Right lung (tissue), 5 donors: ENCODE data around the gene SPAG8. TPM values are rescaled to one million over a fixed set of nuclear protein-coding genes. Genes with fewer than 3 reads are reported as not detected.

Experiments
- DNase-seq, 2 donors: peaks; one replicate each; pipeline ENCODE4 v3.0.0-alpha.2; 2013
- polyA plus RNA-seq, 5 donors: library from polyadenylated mRNA; unstranded; fragments of 120-200 nt; gene quantifications; one replicate each; pipeline versions ENCODE4 v1.2.1 to v1.2.3, GENCODE V29; 2013; ENCODE audit warnings: inconsistent platforms in 1 of 5, low replicate concordance in 1 of 5; ENCODE audit not compliant: insufficient read length in 5 of 5, insufficient read depth in 1 of 5

The SPAG8 gene
- polyA plus RNA-seq, 5 donors = 8.7 to 12.5 (median 10.7) TPM

- DNase-seq = no peak
Observed at GRCh38 chr9:35813434-35814105, 1.5 kb upstream of the SPAG8 start.

- DNase-seq = no peak
Observed at GRCh38 chr9:35811381-35812024, 559 bp downstream of the SPAG8 start.

- DNase-seq = no peak
Observed at GRCh38 chr9:35810122-35810521, 1.9 kb downstream of the SPAG8 start.

GRCh38 chr9:35808433-35808832 is 3.6 kb downstream of the SPAG8 start:
- DNase-seq = no peak

GRCh38 chr9:35806101-35806500 is 6.0 kb downstream of the SPAG8 start:
- DNase-seq = no peak

GRCh38 chr9:35801328-35802128 is 10.5 kb downstream of the SPAG8 start:
- DNase-seq = no peak

- DNase-seq = no peak
Observed at GRCh38 chr9:35800530-35800929, 11.5 kb downstream of the SPAG8 start.

- no peak for DNase-seq
Observed at GRCh38 chr9:35798658-35799374, 13.2 kb downstream of the SPAG8 start.

- DNase-seq = no peak
Observed at GRCh38 chr9:35797311-35798109, 14.6 kb downstream of the SPAG8 start.

- DNase-seq = no peak
Observed at GRCh38 chr9:35795695-35796094, 16.4 kb downstream of the SPAG8 start.

GRCh38 chr9:35793461-35793860 is 18.6 kb downstream of the SPAG8 start:
- no peak for DNase-seq

- DNase-seq = no peak
Observed at GRCh38 chr9:35792826-35793225, 19.2 kb downstream of the SPAG8 start.

GRCh38 chr9:35792024-35792813 is 19.8 kb downstream of the SPAG8 start:
- no peak for DNase-seq

GRCh38 chr9:35791297-35791921 is 20.7 kb downstream of the SPAG8 start, which contains the start of gene NPR2:
Gene NPR2, plus strand, starts transcription at chr9:35791591. Its CDS starts 818 bp downstream, at chr9:35792409.
- DNase-seq = peak; percentile 32 to 42

- peak; percentile 77 to 81 for DNase-seq
Observed at GRCh38 chr9:35790385-35791296, 21.4 kb downstream of the SPAG8 start.

GRCh38 chr9:35790025-35790384 is 22.1 kb downstream of the SPAG8 start:
- no peak for DNase-seq

GRCh38 chr9:35789541-35789940 is 22.5 kb downstream of the SPAG8 start:
- DNase-seq = no peak

GRCh38 chr9:35783418-35783817 is 28.6 kb downstream of the SPAG8 start:
- DNase-seq = no peak

GRCh38 chr9:35781066-35781465 is 31.0 kb downstream of the SPAG8 start:
- DNase-seq = no peak
